PC-9 (cell line): ENCODE data around the gene RPL13A. TPM values are rescaled to one million over a fixed set of nuclear protein-coding genes. Genes with fewer than 3 reads are reported as not detected.
A peak's percentile ranks its signal among the peaks of the same experiment; 100 is the strongest.

Experiments
- BruUV-seq: library from RNA; stranded (reverse); fragments of 400-500 nt; replicated peaks from 2 replicates; lab custom pipeline; 2021; lab: Mats Ljungman, UMichigan
- CTCF ChIA-PET: fragments of 300-600 bp; sonication (Branson Sonifier 250); formaldehyde crosslinking; loops from one replicate; lab custom pipeline; 2022; ENCODE audit warnings: antibody characterized with exemption; lab: Charles Lee
- POLR2A ChIA-PET: fragments of 300-600 bp; sonication (Branson Sonifier 250); formaldehyde crosslinking; loops from one replicate; lab custom pipeline; 2022; ENCODE audit warnings: antibody characterized with exemption; ENCODE audit not compliant: unreplicated experiment; lab: Charles Lee
- DNase-seq, 2 experiments: peaks; one replicate each; pipeline versions ENCODE4 v3.0.0 to v3.0.0-alpha.2; 2015 to 2022; ENCODE audit warnings: mixed read lengths in 1 of 2
- H2AFZ ChIP-seq: fragments of 200-600 bp; sonication (generic); 2 replicates; pipeline ENCODE4 v1.8.1; 2017; ENCODE audit warnings: antibody characterized with exemption
- H3F3A ChIP-seq: fragments of 200-600 bp; sonication (generic); 2 replicates; pipeline ENCODE4 v1.8.1; 2017; ENCODE audit warnings: antibody characterized with exemption, mild to moderate bottlenecking, low read depth; ENCODE audit not compliant: insufficient read depth
- H3K27ac ChIP-seq: fragments of 200-600 bp; sonication (generic); 2 replicates; pipeline ENCODE4 v1.6.1; 2016; ENCODE audit warnings: mixed run types
- H3K27me3 ChIP-seq: fragments of 200-600 bp; sonication (generic); 2 replicates; pipeline ENCODE4 v1.6.1; 2016; ENCODE audit warnings: low read depth, mixed run types; ENCODE audit not compliant: insufficient read depth
- H3K36me3 ChIP-seq: fragments of 200-600 bp; sonication (generic); 2 replicates; pipeline ENCODE4 v1.6.1; 2016; ENCODE audit warnings: low read depth, mixed run types
- H3K4me1 ChIP-seq: fragments of 200-600 bp; sonication (generic); replicated peaks from 2 replicates; pipeline ENCODE4 v1.6.1; 2016; ENCODE audit warnings: mixed run types; ENCODE audit not compliant: insufficient read depth
- H3K4me2 ChIP-seq: fragments of 200-600 bp; sonication (generic); 2 replicates; pipeline ENCODE4 v1.6.1; 2017; ENCODE audit warnings: mixed run types
- H3K4me3 ChIP-seq: fragments of 200-600 bp; sonication (generic); 2 replicates; pipeline ENCODE4 v1.6.1; 2016; ENCODE audit warnings: mixed run types
- H3K79me2 ChIP-seq: fragments of 200-600 bp; sonication (generic); 2 replicates; pipeline ENCODE4 v1.6.1; 2017; ENCODE audit warnings: low read depth, mixed run types
- H3K9me2 ChIP-seq: fragments of 200-600 bp; sonication (generic); 2 replicates; pipeline ENCODE4 v1.8.1; 2017; ENCODE audit warnings: mild to moderate bottlenecking; ENCODE audit not compliant: insufficient read depth
- H3K9me3 ChIP-seq: fragments of 200-600 bp; sonication (generic); 2 replicates; pipeline ENCODE4 v1.8.1; 2016; ENCODE audit warnings: low read depth; ENCODE audit not compliant: insufficient read depth
- H4K20me1 ChIP-seq: fragments of 200-600 bp; sonication (generic); 2 replicates; pipeline ENCODE4 v1.8.1; 2017; ENCODE audit not compliant: insufficient read depth
- CTCF ChIP-seq: fragments of 200-600 bp; sonication (generic); conservative IDR thresholded peaks from 2 replicates; pipeline ENCODE4 v1.6.1; 2017; ENCODE audit warnings: mixed run types, antibody characterized with exemption, mild to moderate bottlenecking, moderate library complexity
- EZH2 ChIP-seq: fragments of 200-600 bp; sonication (generic); IDR thresholded peaks from 2 replicates; pipeline ENCODE4 v1.8.0; 2017; ENCODE audit warnings: antibody characterized with exemption, low read depth
- intact Hi-C: fragments of 100-400 bp; cut with micrococcal nuclease; formaldehyde crosslinking; loops from one replicate; pipeline ENCODE4 v1.10.0; 2022; ENCODE audit not compliant: unreplicated experiment
- total RNA-seq: library from RNA; stranded (reverse); gene quantifications from 2 replicates; pipeline ENCODE4 v1.2.3, GENCODE V29; 2021

The RPL13A gene
- total RNA-seq, 1 experiment from 2014 or later: 2,360 TPM

DNA sequence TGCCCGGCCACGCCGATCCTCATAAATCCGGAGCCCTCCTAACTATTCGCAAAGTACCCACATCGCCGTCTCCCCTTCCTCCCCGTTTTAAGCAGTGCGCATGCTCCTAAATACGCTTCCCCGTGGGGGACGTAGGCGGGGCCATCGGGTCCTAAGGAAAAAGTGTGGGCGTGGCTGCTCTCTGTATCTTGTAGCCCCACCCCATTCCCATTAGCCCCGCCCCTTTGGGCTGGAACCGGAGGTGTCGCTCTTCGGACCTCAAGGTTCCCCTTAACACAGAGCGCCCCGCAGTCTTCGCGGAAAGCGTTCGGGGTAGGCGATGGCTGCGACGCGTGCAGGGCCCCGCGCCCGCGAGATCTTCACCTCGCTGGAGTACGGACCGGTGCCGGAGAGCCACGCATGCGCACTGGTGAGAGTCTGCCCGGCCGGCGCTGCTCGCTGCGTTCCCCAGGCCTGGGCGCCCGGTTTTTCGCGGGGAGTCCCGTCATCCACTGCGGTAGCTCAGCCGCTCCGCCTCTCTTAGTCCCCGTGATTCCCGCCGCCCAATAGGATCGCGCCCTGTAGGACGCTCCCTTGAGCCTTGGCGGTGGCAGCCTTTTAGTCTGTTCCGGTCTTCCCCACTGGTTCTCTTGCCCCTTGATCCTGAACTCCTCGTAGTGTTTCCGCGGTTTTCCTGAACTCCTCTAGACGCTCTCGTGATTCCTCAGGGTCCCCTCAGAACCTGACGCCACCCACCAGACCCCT lies 34.2 kb upstream of the RPL13A start, which contains the start of gene ALDH16A1:
Gene ALDH16A1 (plus strand): TSS at position 213 of the 744 bp plus-strand sequence. CDS start 107 bp downstream, at position 320.
- Histone ChIP-seq H3K79me2 (peaks cover 59% of the 10 kb centered on the region), H3F3A (peaks cover 32% of the 10 kb centered on the region), H3K9me2 (no peaks in the 10 kb centered on the region), H3K4me1 (peaks cover 13% of the 10 kb centered on the region), H4K20me1 (no peaks in the 10 kb centered on the region), H2AFZ (peak within 1 kb of the TSS; percentile 85), H3K4me2 (peak within 1 kb of the TSS; percentile 85), H3K36me3 (peaks cover 10% of the 10 kb centered on the region), H3K4me3 (peak within 1 kb of the TSS; percentile 87), H3K27me3 (no peaks in the 10 kb centered on the region), H3K27ac (peak within 1 kb of the TSS; percentile 92), H3K9me3 (no peaks in the 10 kb centered on the region)
- intact Hi-C loops: loop anchor here (1.0 to 2.0 kb wide), 3 partner anchors 34 to 188 kb away; partner anchors contain the start of genes RPL13A, RPS11 and RRAS
- ChIA-PET CTCF (interaction anchor here (0.6 kb wide), 1 partner anchor 434 kb away, joined by 6 read pairs; no protein-coding TSS in a partner anchor), POLR2A (interaction anchor here (0.5 to 1.0 kb wide), 10 partner anchors 188 to 1090 kb away, joined by 3 to 7 read pairs (median 4); partner anchors contain the start of genes BCL2L12, CA11 and IRF3)
- DNase-seq: peak; percentile 93 to 96
- no peak for TF ChIP-seq EZH2
- no peak for TF ChIP-seq CTCF
- no TSS peak for BruUV-seq

GRCh38 chr19:49453757-49454240 lies 33.6 kb upstream of the RPL13A start:
- DNase-seq: no peak
- Histone ChIP-seq H3K27me3 (no peaks in the 10 kb centered on the region), H3F3A (peaks cover 26% of the 10 kb centered on the region), H4K20me1 (no peaks in the 10 kb centered on the region), H3K79me2 (peaks cover 53% of the 10 kb centered on the region), H3K9me3 (no peaks in the 10 kb centered on the region), H3K27ac (peak overlapping the region; percentile 92), H3K4me2 (peak overlapping the region; percentile 85), H3K36me3 (peaks cover 4% of the 10 kb centered on the region), H3K4me3 (peak overlapping the region; percentile 87), H2AFZ (peak overlapping the region; percentile 70), H3K9me2 (no peaks in the 10 kb centered on the region), H3K4me1 (peaks cover 13% of the 10 kb centered on the region)
- intact Hi-C loops: loop anchor here (1.0 to 2.0 kb wide), 3 partner anchors 34 to 187 kb away; partner anchors contain the start of genes RPL13A, RPS11 and RRAS
- no peak for TF ChIP-seq EZH2
- no peak for TF ChIP-seq CTCF
- BruUV-seq: TSS peak; percentile 86
- ChIA-PET POLR2A (interaction anchor here (0.5 to 1.0 kb wide), 7 partner anchors 187 to 1043 kb away, joined by 3 to 7 read pairs (median 5); partner anchors contain the start of genes BCL2L12, CA11 and IRF3), CTCF (no interaction called here)

- H3K79me2 ChIP-seq: peaks cover 34% of the 10 kb centered on the region
- CTCF ChIA-PET: no interaction called here
- intact Hi-C loops: no loop called here
Observed at GRCh38 chr19:49455773-49456172, 31.6 kb upstream of the RPL13A start.

More at GRCh38 chr19:49455773-49456172, 31.6 kb upstream of the RPL13A start:
- H2AFZ ChIP-seq: no peak overlapping the region
- no peak overlapping the region; the same call in 1 of the 2 replicates for H3K27ac ChIP-seq
- no peaks in the 10 kb centered on the region for H3K9me2 ChIP-seq
- H3K4me1 ChIP-seq: peaks cover 6% of the 10 kb centered on the region
- no TSS peak for BruUV-seq
- POLR2A ChIA-PET: interaction anchor here (0.6 kb wide), 1 partner anchor 40 kb away, joined by 3 read pairs; the partner anchor contains the start of gene RPS11
- no peak overlapping the region for H3K4me2 ChIP-seq
- peaks cover 8% of the 10 kb centered on the region for H3K36me3 ChIP-seq
- no peaks in the 10 kb centered on the region for H3K9me3 ChIP-seq
- no peak overlapping the region for H3K4me3 ChIP-seq
- no peaks in the 10 kb centered on the region for H3K27me3 ChIP-seq
- DNase-seq: no peak
- TF ChIP-seq CTCF (no peak), EZH2 (no peak)
- no peaks in the 10 kb centered on the region for H4K20me1 ChIP-seq
- H3F3A ChIP-seq: peaks cover 26% of the 10 kb centered on the region
